ENCODE results near the gene KCNC4.

The KCNC4 gene

GRCh38 chr1:110213143-110213540 lies 3.0 kb downstream of the KCNC4 start:
- H2BK15ac ChIP-seq (ENCODE audit: low read depth, poor library complexity, severe bottlenecking): no peak overlapping the region
- no peak overlapping the region for H3K4ac ChIP-seq (ENCODE audit: low read depth in 1 of 2, low read length in 2 of 2)
- H2AK5ac ChIP-seq (ENCODE audit: low read length, severe bottlenecking): no peak overlapping the region
- H2AFZ ChIP-seq (ENCODE audit: low read depth, low read length): no peak overlapping the region
- H3K18ac ChIP-seq (ENCODE audit: low read depth in 1 of 2, low read length in 2 of 2): no peak overlapping the region
- no peak overlapping the region for H2BK5ac ChIP-seq (ENCODE audit: low read depth, low read length, poor library complexity, severe bottlenecking)
- H4K8ac ChIP-seq (ENCODE audit: low read length): no peak overlapping the region
- no peak overlapping the region for H4K91ac ChIP-seq (ENCODE audit: low read length)
- 82% methylated on average over 1 of the region's 2 CpGs for WGBS
- H2BK12ac ChIP-seq (ENCODE audit: low read length in 2 of 2): no peak overlapping the region
- no peak for DNase-seq
- H3K14ac ChIP-seq (ENCODE audit: low read length in 2 of 2): no peak overlapping the region
- peak overlapping the region; percentile 29 for H3K9ac ChIP-seq (ENCODE audit: low read length)
- H3K27ac ChIP-seq (ENCODE audit: low read length, poor library complexity, severe bottlenecking): no peak overlapping the region
- H3K79me1 ChIP-seq (replicated peaks; ENCODE audit: low read length, poor library complexity, severe bottlenecking): no peaks in the 10 kb centered on the region
- H3K36me3 ChIP-seq (ENCODE audit: control insufficient read depth in 1 of 2, insufficient read depth in 2 of 2, low read depth in 1 of 2, low read length in 2 of 2): peaks cover 2 to 9% of the 10 kb centered on the region in 2 experiments
- H3K4me2 ChIP-seq (ENCODE audit: low read length, poor library complexity, severe bottlenecking): no peak overlapping the region
- H3K27me3 ChIP-seq (ENCODE audit: control insufficient read depth in 1 of 2, insufficient read depth in 1 of 2, low read length in 2 of 2): peaks cover 3 to 88% of the 10 kb centered on the region in 2 experiments
- H3K4me1 ChIP-seq (ENCODE audit: control insufficient read depth, insufficient read depth, low read depth, low read length): peaks cover 21% of the 10 kb centered on the region
- H3K9me3 ChIP-seq (ENCODE audit: control insufficient read depth, low read length): no peaks in the 10 kb centered on the region
- H2BK120ac ChIP-seq (ENCODE audit: low read depth, low read length): no peak overlapping the region
- H3K4me3 ChIP-seq (ENCODE audit: insufficient read depth in 1 of 2, low read depth in 1 of 2, low read length in 2 of 2): no peak overlapping the region
- no peak overlapping the region for H3K23ac ChIP-seq (ENCODE audit: low read length in 2 of 2)

GRCh38 chr1:110214454-110215404 lies 4.6 kb downstream of the KCNC4 start:
- Histone ChIP-seq H2BK5ac (ENCODE audit: low read depth, low read length, poor library complexity, severe bottlenecking) (no peak overlapping the region), H3K9me3 (ENCODE audit: control insufficient read depth, low read length) (no peaks in the 10 kb centered on the region), H2BK15ac (ENCODE audit: low read depth, poor library complexity, severe bottlenecking) (no peak overlapping the region), H4K8ac (ENCODE audit: low read length) (no peak overlapping the region), H3K4me3 (ENCODE audit: insufficient read depth in 1 of 2, low read depth in 1 of 2, low read length in 2 of 2) (no peak overlapping the region), H3K9ac (ENCODE audit: low read length) (peak overlapping the region; percentile 10), H3K36me3 (ENCODE audit: control insufficient read depth in 1 of 2, insufficient read depth in 2 of 2, low read depth in 1 of 2, low read length in 2 of 2) (peaks cover 2 to 18% of the 10 kb centered on the region in 2 experiments), H2AFZ (ENCODE audit: low read depth, low read length) (no peak overlapping the region), H3K27ac (ENCODE audit: low read length, poor library complexity, severe bottlenecking) (no peak overlapping the region), H4K91ac (ENCODE audit: low read length) (no peak overlapping the region), H3K18ac (ENCODE audit: low read depth in 1 of 2, low read length in 2 of 2) (no peak overlapping the region), H2BK120ac (ENCODE audit: low read depth, low read length) (no peak overlapping the region), H3K4me2 (ENCODE audit: low read length, poor library complexity, severe bottlenecking) (no peak overlapping the region), H3K27me3 (ENCODE audit: control insufficient read depth in 1 of 2, insufficient read depth in 1 of 2, low read length in 2 of 2) (peaks cover 3 to 83% of the 10 kb centered on the region in 2 experiments), H3K14ac (ENCODE audit: low read length in 2 of 2) (no peak overlapping the region), H3K4ac (ENCODE audit: low read depth in 1 of 2, low read length in 2 of 2) (no peak overlapping the region), H2BK12ac (ENCODE audit: low read length in 2 of 2) (no peak overlapping the region), H3K4me1 (ENCODE audit: control insufficient read depth, insufficient read depth, low read depth, low read length) (peaks cover 18% of the 10 kb centered on the region), H3K23ac (ENCODE audit: low read length in 2 of 2) (no peak overlapping the region), H2AK5ac (ENCODE audit: low read length, severe bottlenecking) (no peak overlapping the region), H3K79me1 (replicated peaks; ENCODE audit: low read length, poor library complexity, severe bottlenecking) (no peaks in the 10 kb centered on the region)
- no peak for DNase-seq
- 86% methylated on average over 16 of the region's 16 CpGs for WGBS

GRCh38 chr1:110215621-110216515 lies 5.8 kb downstream of the KCNC4 start:
- Histone ChIP-seq H3K14ac (ENCODE audit: low read length in 2 of 2) (no peak overlapping the region), H3K79me1 (replicated peaks; ENCODE audit: low read length, poor library complexity, severe bottlenecking) (no peaks in the 10 kb centered on the region), H4K8ac (ENCODE audit: low read length) (no peak overlapping the region), H3K27me3 (ENCODE audit: control insufficient read depth in 1 of 2, insufficient read depth in 1 of 2, low read length in 2 of 2) (peaks cover 3 to 92% of the 10 kb centered on the region in 2 experiments), H2BK120ac (ENCODE audit: low read depth, low read length) (no peak overlapping the region), H3K4me1 (ENCODE audit: control insufficient read depth, insufficient read depth, low read depth, low read length) (peaks cover 9% of the 10 kb centered on the region), H3K4me3 (ENCODE audit: insufficient read depth in 1 of 2, low read depth in 1 of 2, low read length in 2 of 2) (no peak overlapping the region), H2BK5ac (ENCODE audit: low read depth, low read length, poor library complexity, severe bottlenecking) (no peak overlapping the region), H2BK12ac (ENCODE audit: low read length in 2 of 2) (no peak overlapping the region), H2AFZ (ENCODE audit: low read depth, low read length) (no peak overlapping the region), H2BK15ac (ENCODE audit: low read depth, poor library complexity, severe bottlenecking) (no peak overlapping the region), H2AK5ac (ENCODE audit: low read length, severe bottlenecking) (no peak overlapping the region), H3K9ac (ENCODE audit: low read length) (peak overlapping the region; percentile 10), H3K9me3 (ENCODE audit: control insufficient read depth, low read length) (no peaks in the 10 kb centered on the region), H3K23ac (ENCODE audit: low read length in 2 of 2) (no peak overlapping the region), H3K36me3 (ENCODE audit: control insufficient read depth in 1 of 2, insufficient read depth in 2 of 2, low read depth in 1 of 2, low read length in 2 of 2) (peaks cover 2 to 20% of the 10 kb centered on the region in 2 experiments), H3K18ac (ENCODE audit: low read depth in 1 of 2, low read length in 2 of 2) (no peak overlapping the region), H3K4ac (ENCODE audit: low read depth in 1 of 2, low read length in 2 of 2) (no peak overlapping the region), H3K4me2 (ENCODE audit: low read length, poor library complexity, severe bottlenecking) (no peak overlapping the region), H4K91ac (ENCODE audit: low read length) (no peak overlapping the region), H3K27ac (ENCODE audit: low read length, poor library complexity, severe bottlenecking) (no peak overlapping the region)
- WGBS: 75% methylated on average over 7 of the region's 7 CpGs
- no peak for DNase-seq

Data from mesenchymal stem cell (in vitro differentiated cells and primary cell).